GM19455 (cell line): Measurements from ENCODE around the gene ARHGAP12.
A peak's percentile ranks its signal among the peaks of the same experiment; 100 is the strongest.

ENCODE experiments used
- ATAC-seq: cut with Tn5 transposase; IDR thresholded peaks from one replicate; pipeline ENCODE4 v1.9.1; 2021; ENCODE audit not compliant: unreplicated experiment

Gene ARHGAP12

DNA sequence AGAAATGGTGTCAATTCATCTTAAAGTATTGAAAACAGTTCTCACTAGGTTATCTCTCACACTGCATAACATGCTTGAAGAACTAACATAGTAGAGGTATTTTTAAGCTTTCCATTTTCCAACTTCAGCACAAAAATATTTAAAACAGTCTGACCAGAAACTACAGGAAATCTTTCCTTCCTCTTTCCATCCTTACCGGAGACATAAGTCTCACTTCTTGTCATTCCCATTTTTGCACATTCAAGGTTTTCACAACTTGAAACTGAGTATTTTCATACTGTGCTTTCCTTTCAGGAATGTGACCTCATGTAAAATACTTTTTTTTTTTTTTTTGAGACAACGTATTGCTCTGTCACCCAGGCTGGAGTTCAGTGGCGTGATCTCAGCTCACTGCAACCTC lies 45.2 kb downstream of the ARHGAP12 start:
- no peak for ATAC-seq

DNA sequence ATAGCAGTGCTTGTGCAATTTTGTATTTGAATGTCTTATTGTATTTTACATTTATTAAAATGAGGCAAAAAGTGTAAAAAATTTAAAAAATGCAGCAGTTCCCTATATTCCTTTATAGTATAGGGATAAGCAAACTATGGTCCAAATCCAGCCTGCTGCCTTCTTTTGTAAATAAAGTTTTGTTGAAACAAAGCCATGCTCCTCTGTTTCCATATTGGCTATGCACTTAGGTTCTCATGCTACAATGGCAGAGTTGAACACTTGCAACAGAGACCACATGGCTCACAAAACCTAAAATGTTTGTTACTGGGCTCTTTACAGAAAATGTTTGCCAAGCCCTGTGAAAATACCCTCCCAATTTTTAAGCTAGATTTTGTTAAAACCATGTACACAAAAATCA lies 50.1 kb downstream of the ARHGAP12 start:
- no peak for ATAC-seq

DNA sequence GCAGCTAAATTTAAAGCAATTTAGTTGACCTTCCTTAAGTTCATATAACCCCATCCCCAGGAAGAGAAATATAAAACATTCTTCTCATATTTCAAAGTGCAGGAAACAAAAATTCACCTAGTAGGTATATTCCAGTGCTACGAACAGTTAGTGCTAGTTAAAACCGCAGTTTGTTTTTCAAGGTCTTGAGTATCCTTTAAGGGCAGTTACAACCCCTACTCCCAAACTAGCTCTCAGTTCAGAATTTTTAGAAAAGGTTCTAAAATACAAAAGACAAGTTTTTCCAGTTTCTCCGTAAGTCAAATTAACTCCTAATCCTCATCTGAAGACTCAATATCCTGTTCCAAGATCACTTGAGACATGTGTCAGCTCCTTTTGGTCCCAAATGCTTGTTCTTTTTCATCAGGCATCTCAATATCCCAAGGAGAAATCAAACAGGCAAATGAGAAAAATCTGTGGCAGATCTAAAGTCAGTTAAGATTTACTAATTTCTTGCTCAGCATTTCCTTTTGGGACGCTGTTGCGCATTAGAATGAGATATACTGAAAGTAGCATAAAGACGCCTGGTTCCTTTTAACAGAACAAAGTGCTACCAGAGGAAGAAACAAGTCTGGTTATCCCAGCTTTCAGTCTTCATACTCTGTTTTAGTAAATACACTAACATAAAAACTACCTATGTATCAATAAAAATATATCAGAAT lies 51.8 kb downstream of the ARHGAP12 start:
- no peak for ATAC-seq

DNA sequence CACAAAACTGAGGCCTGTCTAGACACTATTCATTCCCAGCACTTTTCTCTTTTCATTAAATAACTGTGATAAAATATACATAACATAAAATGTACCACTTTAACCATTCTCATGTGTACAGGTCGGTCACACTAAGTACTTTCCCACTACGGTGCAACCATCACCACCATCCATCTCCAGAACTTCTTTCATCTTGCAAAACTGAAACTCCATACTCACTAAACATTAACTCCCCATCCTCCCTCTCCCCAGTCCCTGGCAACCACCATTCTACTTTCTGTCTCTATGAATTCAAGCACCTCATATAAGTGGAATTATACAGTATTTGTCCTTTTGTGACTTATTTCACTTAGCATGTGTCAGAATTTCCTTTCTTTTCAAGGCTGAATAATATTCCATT lies 53.0 kb downstream of the ARHGAP12 start:
- no peak for ATAC-seq

DNA sequence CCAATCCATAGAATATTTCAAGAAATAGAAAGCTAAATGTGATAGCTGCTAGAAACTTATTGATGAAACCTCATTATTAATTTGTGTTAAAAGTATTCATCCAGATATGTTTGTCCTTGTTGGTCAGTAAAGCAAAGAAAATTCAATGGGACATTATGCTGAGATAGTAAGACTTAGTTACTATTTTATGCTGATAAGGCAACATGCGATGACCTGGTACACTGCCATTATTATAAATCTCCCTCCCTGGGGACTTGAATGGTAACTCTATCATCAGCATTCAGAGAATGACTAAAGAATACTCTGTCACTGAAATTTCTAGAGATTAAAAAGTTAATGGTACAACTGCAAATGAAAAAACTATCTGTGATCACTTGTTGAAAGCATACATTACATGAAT lies 54.9 kb downstream of the ARHGAP12 start:
- ATAC-seq, result no peak

DNA sequence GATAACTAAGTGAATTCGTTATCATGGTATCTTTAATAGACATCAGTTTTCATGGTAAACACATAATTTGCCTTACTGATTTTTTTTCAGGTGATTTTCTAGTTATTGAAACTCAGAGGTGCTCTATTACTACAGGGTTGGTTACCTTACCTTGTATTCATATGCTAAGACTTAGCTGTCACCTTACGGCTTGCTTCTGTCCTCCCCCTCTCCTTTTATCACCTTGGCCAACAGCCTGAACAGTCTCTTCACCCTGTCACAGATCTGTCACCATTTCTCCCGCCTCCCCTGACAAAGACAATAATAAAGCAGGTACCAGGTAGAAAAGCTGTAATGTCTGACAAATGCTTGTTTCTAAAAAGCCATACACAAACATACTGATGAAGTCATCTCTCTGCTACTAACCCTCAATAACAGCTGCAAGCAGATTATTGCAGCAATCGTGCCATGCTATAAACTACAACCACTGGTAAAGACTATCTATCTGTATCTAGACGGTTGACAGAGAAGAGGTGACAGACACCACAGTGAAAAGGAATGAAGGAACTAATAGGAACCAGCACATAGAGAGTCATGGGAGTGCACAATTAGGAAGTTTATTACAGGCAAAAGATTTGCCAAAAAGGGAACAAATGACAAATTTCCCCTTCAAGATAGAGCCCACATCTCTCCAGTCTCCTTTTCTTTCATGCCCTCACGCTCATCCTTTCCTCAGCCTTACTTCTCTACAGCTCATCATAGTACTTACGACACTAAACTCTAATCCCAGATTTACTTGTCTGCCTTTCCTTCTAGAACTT lies 57.2 kb downstream of the ARHGAP12 start:
- ATAC-seq, result no peak

DNA sequence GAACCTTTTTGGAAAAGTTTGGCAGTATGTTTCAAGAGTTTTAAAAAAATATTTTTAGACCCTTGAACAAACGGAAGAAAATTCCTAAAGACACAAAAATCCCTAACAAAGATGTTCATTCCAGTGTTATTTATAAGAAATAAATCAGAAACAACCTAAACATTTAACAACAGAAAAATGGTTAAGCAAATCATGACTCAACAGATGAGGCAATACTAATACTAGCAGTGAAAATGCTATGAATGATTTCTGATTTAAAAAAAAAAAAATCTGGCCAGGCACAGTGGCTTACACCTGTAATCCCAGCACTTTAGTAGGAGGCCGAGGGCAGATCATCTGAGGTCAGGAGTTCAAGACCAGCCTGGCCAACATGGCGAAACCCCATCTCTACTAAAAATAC lies 61.0 kb downstream of the ARHGAP12 start:
- ATAC-seq, result no peak

DNA sequence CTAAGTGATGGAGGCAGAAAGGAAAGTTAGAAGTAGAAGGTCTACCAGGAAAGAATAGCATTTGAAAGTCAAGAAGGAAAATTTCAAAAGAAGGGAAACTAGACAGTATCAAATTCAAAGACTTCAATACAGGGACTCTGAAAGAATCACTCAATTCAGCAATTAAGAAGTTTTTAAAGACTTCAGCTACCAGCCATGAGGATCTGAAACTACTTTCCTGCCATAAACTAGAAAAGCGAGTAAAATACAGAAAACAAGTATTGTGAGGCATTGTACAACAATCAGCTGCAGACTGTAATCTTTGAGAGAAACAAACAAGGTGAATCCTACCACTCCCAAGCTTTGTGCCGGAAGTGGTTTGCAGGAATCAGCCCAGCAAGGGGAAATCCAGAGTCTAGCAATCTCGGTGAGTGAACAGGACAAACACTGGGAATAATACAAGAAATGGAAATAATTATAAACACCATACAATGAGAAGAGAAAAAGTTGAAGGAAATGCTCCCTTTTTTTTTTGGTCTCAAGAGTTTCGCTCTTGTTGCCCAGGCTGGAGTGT lies 62.4 kb downstream of the ARHGAP12 start:
- no peak for ATAC-seq

DNA sequence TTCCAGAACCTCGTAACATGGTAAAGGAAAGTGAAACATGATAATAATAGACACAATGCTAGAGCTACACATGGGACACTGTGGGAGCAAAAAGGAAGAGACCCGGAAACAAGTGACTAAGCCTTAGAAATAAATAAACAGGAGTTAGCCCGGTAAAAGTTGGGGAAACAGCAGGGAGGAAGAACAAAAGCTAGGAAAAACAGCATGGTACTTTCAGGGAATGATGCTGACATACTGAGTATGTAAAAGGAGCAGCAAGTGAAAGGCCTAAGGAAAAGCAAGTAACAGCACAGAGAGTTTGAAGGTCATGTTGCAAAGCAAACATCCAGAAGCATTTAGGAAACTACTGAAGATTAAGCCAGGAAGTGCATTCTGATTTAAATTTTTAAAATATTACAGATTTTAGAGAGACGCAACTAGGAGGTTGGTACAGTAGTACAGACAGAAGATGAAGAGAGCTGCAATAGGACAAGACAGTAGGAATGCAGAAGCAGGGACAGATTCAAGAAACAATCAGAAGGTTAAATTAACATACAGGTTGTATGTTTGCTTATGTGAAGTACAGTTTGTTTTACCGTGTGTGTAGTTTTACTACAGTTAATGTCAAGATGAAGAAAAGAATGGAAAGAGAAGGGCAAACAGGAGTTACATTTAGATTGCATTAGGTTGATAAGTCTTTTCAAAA lies 63.7 kb downstream of the ARHGAP12 start:
- ATAC-seq, result no peak

DNA sequence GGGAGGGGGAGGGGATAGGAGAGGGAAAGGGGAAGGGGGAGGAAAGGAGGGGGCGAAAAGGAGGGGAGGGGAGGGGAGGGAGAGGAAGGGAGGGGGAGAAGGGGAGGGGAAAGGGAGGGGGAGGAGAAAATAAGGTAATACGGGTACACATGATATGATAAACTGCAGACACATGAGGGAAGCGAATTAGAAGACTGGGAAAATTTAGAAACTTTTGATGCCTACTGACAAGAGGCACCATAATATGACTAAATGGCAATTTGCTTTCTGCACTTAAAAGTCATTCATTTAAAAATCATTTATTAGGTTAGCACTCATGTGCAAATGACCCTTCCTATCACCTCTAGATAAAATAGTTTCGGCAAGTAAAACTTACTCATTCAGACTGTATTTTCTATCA lies 73.6 kb downstream of the ARHGAP12 start:
- ATAC-seq, result no peak

DNA sequence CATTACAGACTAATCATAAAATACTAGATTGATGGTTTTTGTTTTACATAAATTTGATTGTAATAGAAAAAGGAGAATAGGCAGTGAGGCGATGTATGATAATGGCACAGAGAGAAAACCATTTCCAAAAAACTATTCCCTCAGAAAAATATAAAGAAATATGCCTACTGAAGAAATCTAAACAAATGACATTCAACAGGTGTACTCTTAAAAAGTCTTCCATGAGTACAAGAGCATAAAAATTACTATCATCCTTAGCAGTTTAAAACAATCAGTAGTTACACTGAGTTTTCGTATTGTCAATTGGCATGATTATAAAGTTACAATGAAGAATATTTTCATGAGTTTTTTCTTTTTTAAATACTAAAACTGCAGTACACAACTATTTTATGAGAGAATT lies 75.0 kb downstream of the ARHGAP12 start:
- ATAC-seq, result no peak

DNA sequence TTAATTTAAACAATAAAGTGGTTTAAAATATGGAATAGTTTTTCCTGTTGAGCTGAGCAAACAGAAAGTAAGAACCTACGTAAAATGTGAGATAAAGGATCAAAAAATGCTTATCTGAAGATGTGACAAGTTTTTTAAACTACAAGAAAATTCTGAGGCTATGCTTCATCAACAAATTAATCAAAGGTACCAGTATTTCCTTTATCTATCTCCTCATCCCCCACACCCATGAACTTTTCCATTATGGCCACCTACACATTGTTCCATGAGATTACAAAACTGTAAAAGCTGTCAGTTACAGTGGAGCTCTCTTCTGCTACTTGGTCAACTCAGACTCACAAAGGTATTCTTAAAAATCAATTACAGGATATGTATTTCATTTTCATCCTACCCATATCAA lies 77.4 kb downstream of the ARHGAP12 start:
- no peak for ATAC-seq

DNA sequence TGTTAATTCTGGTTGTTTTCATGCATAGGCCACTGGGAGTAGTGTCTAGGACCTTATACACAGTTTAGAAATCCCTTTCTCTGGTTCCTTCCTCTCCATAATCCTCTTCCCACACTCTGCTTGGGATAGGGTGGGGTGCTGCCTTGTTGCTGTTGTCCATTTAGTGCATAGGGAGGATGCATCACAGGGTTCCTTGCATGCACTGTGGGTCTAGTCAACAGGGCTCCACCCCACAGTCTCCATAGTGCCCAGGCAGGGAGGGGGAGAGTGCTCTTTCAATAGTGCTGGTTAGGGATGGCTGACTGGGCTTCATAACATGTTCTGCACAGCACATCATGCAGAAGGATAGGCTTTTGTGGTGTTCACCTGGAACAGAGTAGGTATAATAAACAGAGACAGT lies 81.1 kb downstream of the ARHGAP12 start:
- ATAC-seq, result no peak

DNA sequence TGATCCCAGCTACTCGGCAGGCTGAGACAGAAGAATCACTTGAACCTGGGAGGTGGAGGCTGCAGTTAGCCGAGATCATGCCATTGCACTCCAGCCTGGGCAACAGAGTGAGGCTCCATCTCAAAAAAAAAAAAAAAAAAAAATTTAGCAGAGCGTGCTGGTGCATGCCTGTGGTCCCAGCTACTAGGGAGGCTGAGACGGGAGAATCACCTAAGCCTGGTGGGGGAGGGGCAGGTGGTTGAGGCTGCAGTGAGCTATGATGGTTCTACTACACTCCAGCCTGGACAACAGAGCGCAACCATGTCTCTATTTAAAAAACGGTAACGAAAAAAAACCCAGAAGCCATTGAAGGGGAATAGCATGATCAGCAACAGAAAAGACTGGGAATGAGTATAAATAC lies 89.9 kb downstream of the ARHGAP12 start:
- ATAC-seq, result no peak

DNA sequence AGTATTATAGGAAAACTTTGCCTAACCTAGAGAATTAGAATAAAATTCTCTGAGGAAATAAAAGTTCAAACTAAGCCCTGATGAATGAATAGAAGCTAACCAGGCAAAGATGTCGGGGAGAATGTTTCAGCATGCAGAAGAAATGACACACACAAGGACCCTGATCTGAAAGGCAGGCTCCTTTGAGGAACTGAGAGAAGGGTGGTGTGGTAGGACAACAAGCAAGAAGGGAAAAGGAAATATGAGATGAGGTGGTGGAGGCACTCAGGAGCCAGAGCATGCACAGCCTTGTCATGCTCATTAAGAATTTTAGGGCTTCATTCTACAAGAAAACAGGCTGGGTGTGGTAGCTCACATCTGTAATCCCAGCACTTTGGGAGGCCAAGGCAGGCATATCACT lies 90.6 kb downstream of the ARHGAP12 start:
- ATAC-seq, result no peak

DNA sequence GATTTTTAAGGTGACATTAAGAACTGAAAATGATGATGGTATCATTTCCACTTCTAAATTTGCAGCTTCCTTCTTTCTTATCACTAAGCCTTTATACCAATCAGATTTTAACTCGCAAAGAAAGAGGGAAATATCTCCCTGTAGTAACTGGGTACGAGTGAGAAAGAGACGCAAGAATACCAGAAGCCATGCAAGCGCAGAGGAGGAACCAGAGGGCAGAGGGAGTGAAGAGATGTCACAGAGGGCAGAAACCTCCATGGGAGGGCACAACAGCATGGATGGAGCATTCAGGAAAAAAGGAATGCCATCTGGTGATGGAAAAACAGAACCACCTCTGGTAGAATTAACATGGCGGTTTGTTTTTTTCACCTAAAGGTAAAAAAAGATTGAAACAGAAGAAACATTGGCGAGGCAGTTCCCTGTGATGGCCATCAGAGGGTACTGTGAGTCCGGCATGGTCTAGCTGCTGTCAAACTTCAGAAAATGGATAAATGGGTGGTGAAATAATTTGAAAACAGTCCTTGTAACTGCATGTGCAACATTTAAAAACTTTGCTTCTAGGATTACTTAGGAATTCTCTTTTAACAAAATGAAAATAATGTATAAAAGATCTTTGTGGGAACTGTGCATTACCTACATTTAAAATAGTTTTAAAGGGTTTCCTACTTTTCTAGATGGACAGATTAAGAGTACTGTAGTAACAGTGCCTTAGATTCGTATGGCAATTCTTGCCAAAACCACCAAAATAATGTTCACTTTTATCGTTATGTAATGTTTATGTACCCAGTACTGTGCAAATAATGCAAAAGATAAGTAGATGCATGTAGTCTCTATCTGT lies 91.8 kb downstream of the ARHGAP12 start:
- ATAC-seq, result peak; percentile 81

DNA sequence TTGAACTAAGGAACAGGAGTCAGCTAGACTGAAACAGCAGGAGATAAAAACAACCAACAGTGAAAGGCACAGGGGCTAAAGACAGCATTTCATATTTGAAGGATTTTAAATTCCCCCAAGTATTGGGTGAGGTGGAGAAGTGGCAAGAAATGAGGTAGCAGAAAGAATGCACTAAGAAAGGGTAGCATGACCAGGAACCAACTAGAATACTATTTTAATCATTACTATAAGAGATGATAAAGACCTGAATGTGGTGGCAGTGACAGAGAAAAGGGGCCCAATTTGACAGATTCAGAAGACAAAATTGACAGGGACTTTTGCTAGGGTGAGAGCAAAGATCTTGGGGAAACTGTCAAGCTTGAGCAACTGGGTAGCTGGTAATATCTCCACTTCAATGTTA lies 94.9 kb downstream of the ARHGAP12 start:
- ATAC-seq, result no peak

DNA sequence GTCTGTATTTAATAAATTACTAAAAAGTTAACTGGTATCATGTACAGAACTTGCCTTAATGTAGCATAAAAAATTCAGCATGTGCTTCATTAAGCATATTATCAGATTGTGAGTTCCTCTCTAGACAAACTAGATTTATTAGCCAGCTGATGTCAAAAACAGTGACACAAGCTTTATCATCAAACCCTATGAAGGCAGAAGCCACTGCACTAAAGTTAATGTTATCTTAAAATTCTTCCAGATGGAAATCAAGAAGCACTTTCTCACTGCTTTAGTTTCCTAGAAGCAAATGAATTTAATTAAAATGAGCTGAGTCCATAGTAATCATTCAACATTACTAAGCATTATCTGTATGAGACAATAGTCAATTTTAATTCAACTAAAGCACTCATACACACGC lies 96.4 kb downstream of the ARHGAP12 start:
- no peak for ATAC-seq

DNA sequence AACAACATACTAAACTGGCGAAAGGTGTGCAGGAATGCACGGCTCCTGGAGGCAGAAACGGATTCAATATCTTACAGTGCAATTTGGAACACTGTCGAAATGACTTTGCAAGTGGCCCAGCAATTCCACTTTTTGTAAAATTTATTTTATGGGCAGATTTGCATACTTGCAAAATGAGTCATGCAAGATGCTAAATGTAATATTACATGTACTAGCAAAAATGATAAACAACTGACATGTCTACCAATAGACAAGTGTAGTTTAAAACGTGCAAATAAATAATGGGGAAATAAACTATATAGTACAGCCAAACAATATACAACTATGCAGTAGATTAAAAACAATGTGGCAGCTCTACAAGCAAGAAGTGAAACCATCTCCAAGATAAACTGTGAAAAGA lies 97.7 kb downstream of the ARHGAP12 start:
- no peak for ATAC-seq

DNA sequence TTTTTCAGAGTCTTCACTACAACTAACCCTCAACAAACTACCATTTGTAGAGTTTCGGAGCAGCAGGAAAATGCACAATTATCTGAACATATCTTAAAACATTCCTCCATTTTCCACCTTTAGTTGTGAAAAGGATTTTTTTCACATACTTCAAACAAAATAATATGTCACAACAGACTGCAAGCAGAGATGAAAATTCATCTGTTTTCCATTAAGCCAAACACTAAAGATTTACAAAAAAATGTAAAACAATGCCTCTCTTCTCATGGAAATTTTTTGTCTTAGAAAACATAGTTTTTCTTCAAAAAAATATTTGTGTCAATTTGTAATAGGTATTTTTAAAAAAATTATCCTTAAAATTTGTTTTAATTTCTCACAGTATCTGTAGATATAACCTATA lies 98.9 kb downstream of the ARHGAP12 start:
- ATAC-seq, result no peak

DNA sequence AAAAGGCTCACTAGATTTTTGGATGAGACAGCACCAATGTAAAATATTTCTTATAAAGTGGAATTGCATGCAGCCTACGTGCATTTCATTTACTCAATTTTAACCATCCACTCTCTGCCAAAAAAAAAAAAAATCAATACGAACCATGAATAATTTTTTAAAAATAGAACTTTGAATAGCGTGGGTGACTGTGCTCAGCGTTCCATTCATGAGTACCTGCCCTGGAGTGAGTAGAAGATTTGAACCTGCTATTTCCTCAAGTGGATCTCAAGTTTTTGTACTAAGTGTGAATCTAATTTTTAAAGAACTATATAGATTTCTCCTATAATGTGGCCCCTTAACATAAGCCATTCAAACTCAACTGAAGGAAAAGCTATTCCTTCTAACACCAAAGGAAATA lies 105.3 kb downstream of the ARHGAP12 start:
- no peak for ATAC-seq
